ENCODE measurements around the gene ZDHHC3. TPM values are rescaled to one million over a fixed set of nuclear protein-coding genes. Genes with fewer than 3 reads are reported as not detected.

ZDHHC3 gene
- total RNA-seq, 1 experiment from 2014 or later: 56.2 TPM

DNA sequence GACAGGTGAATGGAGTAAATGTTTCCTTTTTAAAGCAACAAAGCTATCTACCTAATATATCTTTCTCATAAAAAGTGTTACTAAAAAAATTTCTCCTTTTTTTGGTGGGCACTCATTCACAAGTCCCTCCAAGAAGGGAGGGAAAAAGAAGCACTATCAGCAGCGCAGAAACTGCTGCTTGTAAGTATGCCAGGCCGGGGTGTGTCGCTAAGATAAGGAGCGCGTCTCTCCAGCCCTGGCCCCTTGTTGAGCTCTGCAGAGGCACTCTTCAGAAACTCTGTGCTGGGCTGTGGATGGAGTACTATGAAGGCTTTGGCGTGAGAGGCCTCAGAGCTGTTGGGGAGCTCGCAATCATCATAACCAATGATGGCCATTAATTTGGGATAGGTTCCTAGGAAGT is 49.1 kb downstream of the ZDHHC3 start:
- DNase-seq (ENCODE audit: low spot score): no peak

DNA sequence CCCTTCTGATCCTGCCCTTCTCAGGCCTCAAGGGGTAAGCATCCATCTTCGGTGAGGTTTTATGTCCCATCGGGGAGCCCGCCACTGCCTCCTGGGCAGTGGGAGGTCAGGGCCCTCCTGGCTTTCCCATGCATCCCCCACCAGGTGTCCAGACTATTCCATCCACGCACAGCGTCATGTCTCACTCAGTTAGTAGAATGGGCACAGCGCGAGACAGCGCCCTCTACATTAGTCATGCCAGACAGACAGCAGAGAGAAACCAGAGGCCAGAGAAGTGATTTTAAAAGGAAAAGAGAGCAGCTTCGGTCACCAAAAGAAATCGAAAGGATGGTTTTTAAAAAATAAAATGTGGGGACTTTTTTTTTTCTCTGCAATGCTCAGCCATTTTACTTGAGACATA is 49.8 kb downstream of the ZDHHC3 start:
- DNase-seq (ENCODE audit: low spot score): no peak

DNA sequence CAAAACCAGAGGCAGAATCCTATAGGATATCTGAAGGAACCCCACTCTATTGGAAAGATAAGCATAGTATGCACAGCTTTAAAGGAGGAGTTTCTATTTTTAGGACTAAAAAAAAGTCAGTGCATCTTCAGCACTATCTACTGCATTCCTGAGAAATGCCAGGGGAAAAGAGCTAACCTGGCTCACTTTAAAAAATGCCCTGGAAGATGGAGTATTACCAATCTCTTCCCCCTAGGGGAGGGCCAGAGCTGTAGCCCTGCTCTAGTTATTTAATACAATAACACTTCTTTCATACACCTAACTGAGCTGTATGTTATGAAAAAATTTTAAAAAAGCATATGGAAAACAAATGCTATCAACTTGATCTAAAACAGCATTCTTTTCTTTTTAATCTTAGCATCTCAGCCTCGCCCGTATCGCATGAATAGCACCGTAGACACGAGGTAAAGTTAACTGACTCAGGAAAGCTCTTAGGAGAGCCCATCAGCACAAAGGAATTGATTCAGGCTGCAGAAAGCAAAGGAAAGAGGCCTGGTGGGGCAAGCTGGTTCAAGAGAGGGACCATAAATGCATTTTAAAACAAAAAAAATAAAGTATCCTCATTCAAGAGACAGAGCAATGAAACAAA is 51.4 kb downstream of the ZDHHC3 start:
- no peak for DNase-seq (ENCODE audit: low spot score)

DNA sequence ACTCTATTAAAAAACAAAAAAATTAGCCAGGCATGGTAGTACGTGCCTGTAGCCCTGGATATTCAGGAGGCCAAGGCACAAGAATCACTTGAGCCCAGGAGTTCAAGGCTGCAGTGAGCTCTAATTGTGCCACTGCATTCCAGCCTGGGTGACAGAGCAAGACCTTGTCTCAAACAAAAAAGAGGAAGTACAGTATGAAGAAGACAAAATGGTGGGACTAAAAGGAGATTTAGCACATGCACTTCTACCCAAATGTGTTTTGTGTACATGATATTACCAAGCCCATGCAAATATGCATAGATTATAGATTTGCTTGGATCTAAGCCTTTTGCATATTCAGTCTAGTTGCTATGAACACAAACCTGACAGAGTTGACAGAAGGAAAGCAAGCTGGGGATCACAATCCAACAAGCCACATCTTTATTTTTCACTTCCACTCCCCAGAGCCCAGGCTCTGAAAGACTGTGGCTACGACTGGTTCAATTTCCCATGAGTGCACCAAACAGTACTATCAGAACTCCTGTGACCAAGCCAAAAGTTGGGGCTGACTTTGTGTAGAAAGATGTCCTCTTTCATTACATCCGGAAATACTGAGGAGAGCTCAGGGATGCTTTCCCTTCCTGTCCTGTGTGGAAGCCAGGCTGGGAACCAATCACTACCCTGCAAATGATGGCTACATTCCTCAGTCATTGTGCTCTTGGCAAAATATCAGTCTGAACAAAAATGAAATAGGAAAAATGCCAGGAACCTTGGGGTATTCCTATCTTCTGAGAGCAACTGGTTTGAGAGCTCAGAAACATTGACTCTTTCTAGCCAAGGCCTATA is 52.1 kb downstream of the ZDHHC3 start:
- DNase-seq (ENCODE audit: low spot score): no peak

DNA sequence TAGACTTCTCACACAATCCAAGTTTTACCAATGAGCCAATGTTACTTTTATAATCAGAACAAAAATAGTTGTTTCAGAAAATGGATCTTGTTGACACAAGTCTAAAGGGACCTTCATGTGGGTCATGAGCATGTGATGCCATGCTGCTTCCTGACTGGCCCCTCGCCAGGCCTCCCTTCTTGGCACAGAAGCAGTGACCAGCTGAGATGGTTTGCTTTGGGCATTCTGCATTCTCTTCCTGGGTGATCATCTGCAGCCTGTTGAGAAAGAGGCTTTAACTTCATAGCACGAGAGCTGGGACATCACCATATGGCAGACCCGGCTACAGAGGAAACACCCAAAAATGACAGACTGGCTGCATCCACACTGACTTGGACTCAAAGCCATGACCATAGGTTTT is 55.9 kb downstream of the ZDHHC3 start:
- no peak for DNase-seq (ENCODE audit: low spot score)

DNA sequence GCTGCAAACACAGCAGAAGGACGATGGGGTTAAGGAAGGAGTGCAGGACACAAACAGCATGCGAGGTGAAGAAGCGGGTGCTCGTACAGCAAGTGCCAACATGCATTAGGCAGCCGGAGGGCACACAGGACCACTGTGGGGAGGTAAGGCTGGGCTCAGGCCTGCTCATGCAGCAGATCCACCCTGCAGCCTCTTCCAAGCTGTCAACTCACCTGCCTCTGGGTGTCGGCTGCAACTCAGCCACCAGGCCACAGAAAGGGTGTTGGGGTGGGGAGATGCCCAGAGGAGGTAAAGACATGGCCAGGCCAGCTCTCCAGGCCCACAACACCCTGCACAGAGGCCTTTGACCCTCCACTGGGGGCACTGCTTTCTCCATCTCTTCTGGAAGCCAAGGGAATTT is 57.4 kb downstream of the ZDHHC3 start:
- no peak for DNase-seq (ENCODE audit: low spot score)

DNA sequence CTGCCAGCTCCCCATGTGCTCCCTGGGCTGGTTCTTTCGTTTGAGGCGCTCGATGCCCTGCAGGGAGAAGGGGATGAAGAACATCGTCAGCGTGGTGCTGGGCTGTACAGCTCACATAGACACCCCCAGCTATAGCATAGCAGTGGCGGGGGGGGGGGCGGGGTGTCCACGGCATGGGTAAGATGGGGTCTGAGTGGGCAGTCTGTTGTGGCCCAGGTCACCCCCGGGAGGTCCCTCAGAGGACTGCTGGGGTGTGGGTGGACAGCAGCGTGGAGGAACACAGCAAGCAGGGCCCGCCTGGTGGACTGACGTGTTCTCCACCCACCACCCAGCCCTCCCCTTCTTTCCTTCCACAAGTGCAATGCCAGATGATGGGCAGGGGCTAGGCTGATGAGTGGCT is 57.9 kb downstream of the ZDHHC3 start:
- DNase-seq (ENCODE audit: low spot score): no peak

DNA sequence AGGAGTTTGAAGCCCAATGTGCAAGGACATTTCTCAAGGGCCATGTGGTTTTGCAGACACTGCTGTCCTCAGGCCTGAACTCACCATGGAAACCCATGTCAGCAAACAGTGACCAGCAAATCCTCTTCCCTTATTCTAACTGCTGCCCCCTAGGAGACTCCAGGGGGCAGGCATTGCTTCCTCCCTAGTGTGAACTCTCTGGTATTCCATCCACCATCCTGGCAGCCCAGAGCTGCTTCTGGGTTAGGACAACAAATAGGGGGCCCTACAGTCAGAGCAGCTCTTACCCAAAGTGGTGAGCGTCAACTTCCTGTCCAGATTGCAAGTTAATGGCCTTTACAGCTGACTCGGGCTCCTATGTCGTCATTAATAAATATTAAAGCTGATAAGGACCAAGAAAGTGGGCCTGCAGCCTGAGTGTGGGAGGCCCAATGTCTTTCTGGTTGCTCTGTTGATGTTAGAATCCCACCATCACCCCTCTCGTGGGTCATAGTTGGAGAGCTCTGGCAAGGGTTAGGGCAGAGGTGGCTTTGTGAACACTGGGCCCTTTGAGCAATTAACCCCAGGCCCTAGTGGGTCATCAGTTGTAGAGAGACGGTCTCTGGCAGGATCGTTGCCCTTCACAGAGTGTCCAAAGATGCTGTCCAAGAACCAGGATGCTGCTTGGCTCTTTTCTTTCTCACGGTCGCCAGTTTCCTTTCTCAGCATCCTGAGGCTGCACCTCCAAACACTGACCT is 60.1 kb downstream of the ZDHHC3 start:
- DNase-seq (ENCODE audit: low spot score): no peak

DNA sequence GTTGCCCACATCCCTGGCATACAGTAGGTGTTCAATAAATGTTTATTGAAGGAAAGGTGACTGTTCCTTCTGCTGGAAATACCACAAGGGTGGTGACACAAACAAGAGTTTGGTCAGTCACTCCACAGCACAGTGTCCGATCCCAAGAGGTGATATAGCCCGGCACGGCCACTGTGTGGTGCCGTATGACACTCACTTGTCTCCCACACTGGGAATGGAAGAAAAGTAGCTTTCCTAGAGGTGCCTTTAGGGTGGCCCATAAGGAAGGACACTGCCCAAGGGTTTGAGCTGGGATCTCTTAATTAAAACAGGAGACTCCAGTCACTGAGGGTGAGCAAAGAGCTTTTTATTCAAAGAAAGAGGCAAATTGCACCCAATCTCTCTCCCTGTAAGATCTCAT is 61.0 kb downstream of the ZDHHC3 start:
- no peak for DNase-seq (ENCODE audit: low spot score)

DNA sequence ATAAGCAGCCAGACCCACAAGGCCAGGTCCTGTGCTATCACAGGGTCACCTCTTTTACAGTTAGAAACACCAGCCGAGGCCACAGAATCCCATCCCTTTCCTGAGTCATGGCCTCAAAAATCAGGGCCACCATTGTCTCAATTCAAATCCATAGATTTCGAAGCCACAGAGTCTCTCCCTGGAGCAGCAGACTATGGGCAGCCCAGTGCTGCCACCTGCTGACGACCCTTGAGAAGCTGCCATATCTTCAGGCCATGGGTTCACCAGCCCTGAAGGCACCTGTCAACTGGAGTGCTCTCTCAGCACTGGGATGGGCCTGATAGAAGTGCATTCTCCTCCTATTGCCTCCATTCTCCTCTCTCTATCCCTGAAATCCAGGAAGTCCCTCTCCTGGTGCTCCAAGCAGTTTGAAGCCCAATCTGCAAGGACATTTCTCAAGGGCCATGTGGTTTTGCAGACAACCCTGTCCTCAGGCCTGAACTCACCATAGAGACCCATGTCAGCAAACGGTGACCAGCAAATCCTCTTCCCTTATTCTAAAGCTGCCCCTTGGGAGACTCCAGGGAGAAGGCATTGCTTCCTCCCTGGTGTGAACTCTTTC is 62.0 kb downstream of the ZDHHC3 start:
- peak; percentile 73 for DNase-seq (ENCODE audit: low spot score)

DNA sequence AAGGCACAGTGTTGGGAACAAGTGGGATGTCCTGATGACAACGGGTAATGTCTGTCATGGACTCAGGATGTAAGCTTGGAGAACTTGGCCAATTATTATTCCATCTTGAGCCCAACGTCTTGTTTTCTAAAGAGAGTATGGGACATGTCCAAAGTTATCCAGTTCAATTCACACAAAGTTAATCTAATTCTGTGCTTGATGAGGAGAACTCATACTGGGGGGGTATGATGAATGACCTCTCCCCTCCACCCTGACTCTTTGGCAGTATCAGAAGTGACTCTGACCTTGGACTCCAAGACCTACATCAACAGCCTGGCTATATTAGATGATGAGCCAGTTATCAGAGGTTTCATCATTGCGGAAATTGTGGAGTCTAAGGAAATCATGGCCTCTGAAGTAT is 65.3 kb downstream of the ZDHHC3 start:
- DNase-seq (ENCODE audit: low spot score): no peak

DNA sequence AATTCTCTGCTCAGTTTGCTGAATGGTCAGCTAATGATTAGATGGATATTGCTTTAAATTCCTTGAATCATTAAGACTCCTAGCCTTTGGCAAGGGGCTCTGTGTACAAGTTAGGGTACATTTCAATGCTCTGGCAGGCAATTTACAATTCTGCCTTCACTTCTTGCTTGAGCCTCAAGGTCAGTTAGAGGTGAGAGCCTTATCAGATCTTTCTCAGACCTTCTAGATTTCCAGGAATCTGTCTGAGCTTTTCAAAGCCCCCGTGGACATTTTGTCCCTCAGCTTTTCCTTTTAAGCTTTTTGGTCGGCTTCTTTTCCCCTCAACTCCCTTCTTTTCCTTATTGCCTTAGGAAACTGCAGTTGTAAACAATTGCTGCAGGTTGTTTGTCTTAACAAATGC is 66.9 kb downstream of the ZDHHC3 start:
- no peak for DNase-seq (ENCODE audit: low spot score)

DNA sequence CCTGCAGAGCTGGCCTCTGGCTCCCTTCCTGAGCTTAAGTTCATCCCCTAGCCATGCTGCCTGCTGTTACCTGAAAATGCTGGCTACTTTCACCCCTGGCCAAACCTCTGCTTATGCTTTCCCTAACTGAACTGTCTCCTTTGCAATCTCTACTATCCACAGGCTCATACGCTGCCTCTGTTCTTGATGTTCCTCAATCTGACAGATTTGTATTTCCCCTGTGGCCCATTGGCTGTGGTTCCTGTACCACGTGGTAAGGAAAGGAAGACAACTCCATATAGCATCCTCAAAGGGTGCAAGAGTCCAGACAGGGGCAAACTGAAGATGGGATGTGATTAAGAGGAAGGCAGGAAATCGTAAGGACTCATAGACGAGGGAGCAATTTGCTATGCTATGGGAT is 68.4 kb downstream of the ZDHHC3 start:
- DNase-seq (ENCODE audit: low spot score): no peak

DNA sequence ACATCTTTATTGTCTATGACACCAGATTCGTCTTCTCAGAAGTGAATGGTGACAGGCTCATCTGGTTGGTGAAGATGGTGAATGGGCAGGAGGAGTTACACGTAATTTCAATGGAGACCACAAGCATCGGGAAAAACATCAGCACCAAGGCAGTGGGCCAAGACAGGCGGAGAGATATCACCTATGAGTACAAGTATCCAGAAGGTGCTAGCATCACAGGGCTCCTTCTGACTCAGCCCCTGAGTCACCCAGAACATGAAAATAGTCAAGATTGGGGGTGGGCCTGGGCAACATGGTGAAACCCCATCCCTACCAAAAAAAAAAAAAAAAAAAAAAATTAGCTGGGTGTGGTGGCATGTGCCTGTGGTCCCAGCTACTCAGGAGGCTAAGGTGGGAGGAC is 69.0 kb downstream of the ZDHHC3 start:
- peak; percentile 63 for DNase-seq (ENCODE audit: low spot score)

DNA sequence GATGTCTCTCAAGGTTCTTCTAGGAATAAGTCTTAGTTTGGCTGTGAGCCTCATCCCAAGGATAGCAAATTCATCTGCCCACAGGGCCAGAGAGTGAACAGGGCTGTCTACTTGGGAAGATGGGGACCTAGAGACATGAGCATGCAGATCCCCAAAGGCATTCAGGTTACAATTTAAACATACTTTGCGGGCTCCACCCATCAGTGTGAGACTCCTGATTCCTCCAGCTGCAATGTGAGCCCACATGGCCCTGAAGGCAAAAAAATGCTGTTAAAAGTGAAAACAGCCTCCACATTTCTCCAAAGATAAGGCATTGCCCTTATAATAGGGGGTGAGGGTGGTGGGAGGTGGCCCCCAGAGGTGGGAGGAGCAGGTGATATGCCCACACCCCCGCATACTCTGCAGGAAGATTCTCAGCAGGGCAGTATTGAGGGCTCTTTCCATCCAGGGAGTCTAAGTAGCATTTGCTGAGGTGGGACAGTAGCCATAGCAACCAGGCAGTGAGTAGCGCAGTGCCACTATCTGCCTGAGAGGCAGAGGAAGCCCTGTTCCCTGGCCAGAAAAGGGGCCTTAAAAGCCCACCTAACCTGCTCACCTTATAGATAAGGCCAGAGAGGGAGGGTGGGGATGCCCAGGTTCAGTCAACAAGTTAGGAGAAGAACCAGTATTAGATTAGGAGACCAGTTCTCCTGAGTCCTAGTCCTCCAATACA is 70.4 kb downstream of the ZDHHC3 start:
- no peak for DNase-seq (ENCODE audit: low spot score)

DNA sequence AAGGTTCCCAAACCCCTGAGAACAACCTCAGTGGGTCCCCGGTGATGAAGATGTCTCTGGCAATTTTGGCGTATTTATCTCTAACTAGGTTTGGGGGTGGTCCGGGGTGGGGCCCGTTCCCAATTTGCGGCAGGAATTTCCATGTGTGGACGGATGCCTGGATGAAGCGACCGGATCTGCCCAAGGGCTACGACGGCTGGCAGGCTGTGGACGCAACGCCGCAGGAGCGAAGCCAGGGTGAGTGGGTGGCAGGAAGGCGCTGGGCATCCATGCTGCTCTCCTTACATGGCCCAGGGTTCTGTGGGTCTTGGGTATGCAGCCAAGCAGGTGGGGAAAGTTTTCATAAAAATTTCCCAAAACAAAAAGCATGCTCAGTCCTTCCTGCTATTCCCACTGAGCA is 72.2 kb downstream of the ZDHHC3 start:
- DNase-seq (ENCODE audit: low spot score): no peak

DNA sequence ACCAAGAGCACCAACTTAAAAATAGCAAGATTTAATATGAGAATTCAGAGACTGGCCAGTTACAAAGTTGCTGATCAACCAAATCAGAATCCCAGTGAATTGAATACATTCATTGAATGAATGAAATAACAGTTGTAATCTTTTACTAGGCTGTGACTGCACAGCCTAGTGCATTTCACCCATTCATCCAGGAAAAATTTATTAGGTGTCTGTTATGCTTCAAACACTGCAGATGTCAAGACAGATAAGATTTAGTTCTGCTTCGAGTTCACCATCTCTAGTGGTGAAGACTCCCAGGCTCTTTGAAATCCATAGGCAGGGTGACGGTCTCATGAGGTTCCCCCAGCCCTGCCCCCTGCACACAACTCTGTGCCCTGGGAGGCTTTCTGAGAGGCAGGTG is 72.7 kb downstream of the ZDHHC3 start:
- no peak for DNase-seq (ENCODE audit: low spot score)

DNA sequence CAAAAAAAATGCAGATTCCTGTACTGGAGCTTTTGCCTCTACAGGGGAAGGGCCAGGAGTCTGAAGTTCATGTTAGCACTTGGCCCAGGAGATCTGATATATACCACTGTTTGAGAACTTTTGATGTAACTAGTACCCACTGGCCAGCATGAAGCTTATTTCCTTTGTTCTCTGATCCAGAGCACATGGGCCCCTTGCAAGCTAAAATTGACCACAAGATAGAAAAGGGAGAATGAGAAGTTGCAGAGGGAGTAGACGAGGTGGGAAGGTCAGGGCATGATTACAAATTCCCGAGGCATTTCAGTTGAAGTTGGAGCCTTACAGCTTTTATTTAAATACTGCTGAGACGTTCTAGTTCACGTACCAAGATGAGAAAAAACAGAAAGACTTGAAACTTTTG is 73.3 kb downstream of the ZDHHC3 start:
- DNase-seq (ENCODE audit: low spot score): no peak

DNA sequence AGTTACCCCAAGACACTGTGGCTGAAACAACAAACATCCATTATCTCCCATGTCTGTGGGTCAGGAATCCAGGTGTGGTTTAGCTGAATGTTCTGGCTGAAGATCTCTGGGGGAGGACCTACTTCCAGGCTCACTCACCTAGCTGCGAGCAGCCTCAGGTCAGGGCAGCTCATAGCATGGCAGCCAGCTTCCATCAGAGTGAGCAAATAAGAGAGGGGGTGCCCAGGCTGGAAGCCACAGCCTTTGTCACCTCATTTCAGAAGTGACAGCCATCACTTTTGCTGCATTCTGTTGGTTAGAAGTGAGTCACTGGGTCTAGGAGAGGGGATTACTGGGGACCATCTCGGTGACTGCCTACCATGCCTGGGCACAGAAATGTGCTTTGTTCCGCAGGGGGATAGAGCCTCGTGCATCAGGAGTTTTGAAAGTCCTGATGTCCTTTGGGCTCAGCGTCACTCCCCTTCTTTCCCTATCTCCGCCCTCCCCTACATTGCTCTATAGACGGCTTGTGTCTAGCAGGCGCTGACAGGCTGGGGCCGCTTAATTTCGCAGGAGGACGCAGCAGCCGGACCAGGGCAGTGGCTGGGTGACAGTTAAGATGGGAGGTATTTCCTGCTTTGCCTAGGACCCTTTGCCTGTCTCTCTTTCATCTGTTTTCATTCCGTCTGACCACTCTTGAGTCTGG is 76.1 kb downstream of the ZDHHC3 start:
- no peak for DNase-seq (ENCODE audit: low spot score)

DNA sequence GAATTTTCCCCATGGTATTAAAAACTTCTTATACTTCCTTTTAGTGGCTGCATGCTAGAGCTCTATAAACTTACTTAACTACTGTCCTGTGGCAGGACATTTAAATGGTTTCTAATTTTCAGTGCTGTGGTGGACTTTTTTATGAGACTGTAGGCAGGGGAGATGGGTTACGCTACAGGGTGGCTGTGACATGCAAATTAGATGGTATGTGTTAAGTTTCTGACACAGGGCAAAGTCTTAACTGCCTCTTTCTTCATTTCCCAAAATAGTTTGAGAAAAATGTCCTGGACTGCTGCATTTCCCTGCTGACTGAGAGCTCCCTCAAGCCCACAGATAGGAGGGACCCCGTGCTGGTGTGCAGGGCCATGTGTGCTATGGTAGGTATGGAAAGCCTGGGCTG is 79.5 kb downstream of the ZDHHC3 start:
- DNase-seq (ENCODE audit: low spot score): no peak

DNA sequence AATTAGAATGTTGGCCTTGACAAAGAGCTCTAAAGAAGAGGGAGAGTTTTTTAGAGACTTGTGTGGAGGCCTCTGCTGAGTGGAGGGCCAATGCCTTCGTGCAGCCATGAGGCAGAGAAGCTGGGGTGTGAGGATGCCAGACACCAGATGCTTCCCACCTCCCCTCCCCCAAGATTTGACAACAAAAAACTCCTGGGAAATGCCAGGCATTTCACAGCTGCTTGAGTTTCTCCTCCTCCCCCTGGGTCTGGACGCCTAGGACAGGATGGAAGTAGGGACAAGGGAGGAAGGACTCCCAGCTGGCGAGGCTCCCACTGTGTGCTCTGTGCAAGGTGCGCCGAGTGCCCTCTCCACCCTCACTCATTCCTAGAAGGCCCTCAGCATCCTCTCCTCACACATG is 81.5 kb downstream of the ZDHHC3 start:
- DNase-seq (ENCODE audit: low spot score): peak; percentile 31
